GM18867 (cell line): Measurements from ENCODE around the gene TRAK1.

Experiments used
- ATAC-seq: cut with Tn5 transposase; IDR thresholded peaks from one replicate; pipeline ENCODE4 v1.9.1; 2021; ENCODE audit warnings: mild to moderate bottlenecking, moderate library complexity; ENCODE audit not compliant: unreplicated experiment

TRAK1 gene

GRCh38 chr3:42267878-42268277 is 176.7 kb downstream of the TRAK1 start:
- ATAC-seq: no peak

GRCh38 chr3:42269647-42270046 is 178.5 kb downstream of the TRAK1 start:
- ATAC-seq: no peak

DNA sequence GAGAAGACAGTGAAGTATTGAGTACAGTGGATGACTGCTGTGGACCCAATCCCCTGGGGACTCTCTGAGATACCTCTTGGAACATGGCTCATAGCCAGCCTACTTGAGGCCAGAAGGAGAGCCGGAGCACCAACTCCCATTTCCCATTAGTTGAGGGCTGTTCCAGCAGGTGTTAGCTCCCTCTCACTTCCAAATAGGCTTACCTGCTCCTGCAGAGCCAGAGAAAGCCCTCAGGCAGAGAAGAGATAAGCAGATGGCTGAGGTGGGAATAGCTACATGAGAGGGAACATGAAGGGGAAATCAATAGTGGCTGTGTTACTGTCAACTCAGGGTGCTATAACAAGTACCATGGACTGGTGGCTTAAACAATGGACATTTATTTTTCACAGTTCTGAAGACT is 179.4 kb downstream of the TRAK1 start:
- no peak for ATAC-seq

DNA sequence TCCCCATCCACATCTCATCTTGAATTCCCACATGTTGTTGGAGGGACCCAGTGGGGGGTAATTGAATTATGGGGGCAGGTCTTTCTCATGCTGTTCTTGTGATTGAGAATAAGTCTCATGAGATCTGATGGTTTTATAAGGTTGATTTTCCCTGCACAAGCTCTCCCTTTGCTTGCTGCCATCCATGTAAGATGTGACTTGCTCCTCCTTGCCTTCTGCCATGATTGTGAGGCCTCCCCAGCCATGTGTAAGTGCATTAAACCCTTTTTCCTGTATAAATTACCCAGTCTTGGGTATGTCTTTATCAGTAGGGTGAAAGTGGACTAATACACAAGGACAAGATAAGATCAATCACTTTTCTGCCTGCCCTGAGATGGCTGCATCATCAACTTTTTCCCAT is 180.6 kb downstream of the TRAK1 start:
- ATAC-seq: no peak

DNA sequence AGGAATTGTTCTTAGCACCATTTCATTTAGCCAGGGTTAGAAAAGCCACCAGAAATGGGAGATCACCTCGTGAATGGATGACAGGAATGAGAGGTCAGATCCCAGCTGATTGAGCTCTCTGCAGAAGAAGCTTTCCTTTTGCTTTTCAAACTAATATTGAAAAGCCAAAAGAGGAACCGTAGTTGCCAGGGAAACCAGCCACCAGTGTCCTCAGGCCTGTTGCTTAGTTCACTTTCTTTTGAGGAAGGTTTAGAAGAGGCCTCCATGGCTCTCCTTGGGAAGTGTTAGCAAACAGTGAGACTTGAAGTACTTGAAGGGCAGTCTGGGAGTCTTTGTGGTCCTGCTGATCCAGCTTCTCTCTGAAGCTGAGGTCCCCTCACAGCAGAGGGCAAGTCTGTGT is 182.2 kb downstream of the TRAK1 start:
- ATAC-seq: no peak

GRCh38 chr3:42274266-42274665 is 183.1 kb downstream of the TRAK1 start:
- no peak for ATAC-seq

DNA sequence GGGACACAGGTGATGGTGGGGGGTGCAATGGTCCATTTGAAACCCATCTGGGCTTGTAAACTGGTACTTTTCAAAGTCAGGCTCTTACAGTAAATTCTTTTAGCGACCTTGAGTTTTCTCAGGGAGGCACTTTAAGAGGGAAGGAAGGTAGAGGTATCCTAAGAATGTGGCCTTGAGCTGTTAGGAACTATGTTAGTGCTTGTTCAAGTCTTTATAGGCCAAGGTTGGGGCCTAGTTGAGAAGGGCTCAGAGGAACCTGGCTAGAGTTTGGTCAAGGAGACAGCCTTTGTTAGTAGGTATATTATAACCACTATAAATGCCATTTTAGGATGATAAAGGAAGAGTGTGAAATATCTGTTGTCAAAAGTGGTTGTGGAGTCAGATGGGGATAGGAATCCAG is 184.1 kb downstream of the TRAK1 start:
- no peak for ATAC-seq
